ENCODE results near the gene TRIM47.

Gene TRIM47

GRCh38 chr17:75839942-75840798 lies 38.2 kb downstream of the TRIM47 start:
- no peak for FAIRE-seq
- TF ChIP-seq CTCF (IDR thresholded peaks at IDR 0.05; ENCODE audit: insufficient read depth, missing control alignments) = no peak
- no peak for DNase-seq (ENCODE audit: insufficient read length, low spot score)

GRCh38 chr17:75838410-75838809 lies 40.0 kb downstream of the TRIM47 start:
- DNase-seq (ENCODE audit: insufficient read length, low spot score) = no peak
- FAIRE-seq = no peak
- TF ChIP-seq CTCF (IDR thresholded peaks at IDR 0.05; ENCODE audit: insufficient read depth, missing control alignments) = no peak

- TF ChIP-seq CTCF (IDR thresholded peaks at IDR 0.05; ENCODE audit: insufficient read depth, missing control alignments) = no peak
- DNase-seq (ENCODE audit: insufficient read length, low spot score) = no peak
- no peak for FAIRE-seq
These were observed 40.5 kb downstream of the TRIM47 start for GRCh38 chr17:75837899-75838298.

GRCh38 chr17:75836605-75837004 lies 41.8 kb downstream of the TRIM47 start:
- FAIRE-seq (no peak), DNase-seq (ENCODE audit: insufficient read length, low spot score) (no peak)
- TF ChIP-seq CTCF (IDR thresholded peaks at IDR 0.05; ENCODE audit: insufficient read depth, missing control alignments) = no peak

GRCh38 chr17:75835654-75835987 lies 42.8 kb downstream of the TRIM47 start:
- DNase-seq (ENCODE audit: insufficient read length, low spot score) (no peak), FAIRE-seq (no peak)
- TF ChIP-seq CTCF (IDR thresholded peaks at IDR 0.05; ENCODE audit: insufficient read depth, missing control alignments) = no peak

GRCh38 chr17:75834928-75835653 lies 43.3 kb downstream of the TRIM47 start:
- DNase-seq (ENCODE audit: insufficient read length, low spot score) = no peak
- no peak for FAIRE-seq
- TF ChIP-seq CTCF (IDR thresholded peaks at IDR 0.05; ENCODE audit: insufficient read depth, missing control alignments) = no peak

All from D721Med (cell line).